Left ventricle myocardium inferior (tissue), 1 donor: ENCODE data around the gene LSM12. TPM values are rescaled to one million over a fixed set of nuclear protein-coding genes. Genes with fewer than 3 reads are reported as not detected.

ENCODE experiments used
- DNase-seq: peaks from one replicate; pipeline ENCODE4 v3.0.0-alpha.2; 2020
- H3K27ac ChIP-seq: fragments of 200-600 bp; replicated peaks from 2 replicates; pipeline ENCODE4 v1.8.0; 2021
- H3K27me3 ChIP-seq: fragments of 200-600 bp; 2 replicates; pipeline ENCODE4 v1.8.0; 2021; ENCODE audit warnings: low read depth
- H3K36me3 ChIP-seq: fragments of 200-600 bp; 2 replicates; pipeline ENCODE4 v1.8.0; 2021
- H3K4me1 ChIP-seq: fragments of 200-600 bp; 2 replicates; pipeline ENCODE4 v1.8.0; 2021
- H3K4me3 ChIP-seq: fragments of 200-600 bp; 2 replicates; pipeline ENCODE4 v1.8.0; 2021; ENCODE audit warnings: mild to moderate bottlenecking, moderate library complexity
- H3K9me3 ChIP-seq: fragments of 200-600 bp; replicated peaks from 2 replicates; pipeline ENCODE4 v1.8.0; 2021
- CTCF ChIP-seq: fragments of 200-600 bp; IDR thresholded peaks from 2 replicates; pipeline ENCODE4 v1.8.0; 2021; ENCODE audit warnings: antibody characterized with exemption, mild to moderate bottlenecking, borderline replicate concordance
- intact Hi-C: fragments of 100-400 bp; cut with micrococcal nuclease; formaldehyde crosslinking; loops from one replicate; pipeline ENCODE4 v1.11.0; 2022
- total RNA-seq: library from RNA; stranded (reverse); fragmentation: NEBNext Ultra II Directional; extraction: Animal tissue kit (Norgen Biotek cat#: 25700); gene quantifications from one replicate; pipeline ENCODE4 v1.2.1, GENCODE V29; 2021
- donor health status: DM: no; HTN: yes; CAD: no; lungs with severe emphysema.

Gene LSM12
- total RNA-seq, 1 donor from 2014 or later = 41.2 TPM

DNA sequence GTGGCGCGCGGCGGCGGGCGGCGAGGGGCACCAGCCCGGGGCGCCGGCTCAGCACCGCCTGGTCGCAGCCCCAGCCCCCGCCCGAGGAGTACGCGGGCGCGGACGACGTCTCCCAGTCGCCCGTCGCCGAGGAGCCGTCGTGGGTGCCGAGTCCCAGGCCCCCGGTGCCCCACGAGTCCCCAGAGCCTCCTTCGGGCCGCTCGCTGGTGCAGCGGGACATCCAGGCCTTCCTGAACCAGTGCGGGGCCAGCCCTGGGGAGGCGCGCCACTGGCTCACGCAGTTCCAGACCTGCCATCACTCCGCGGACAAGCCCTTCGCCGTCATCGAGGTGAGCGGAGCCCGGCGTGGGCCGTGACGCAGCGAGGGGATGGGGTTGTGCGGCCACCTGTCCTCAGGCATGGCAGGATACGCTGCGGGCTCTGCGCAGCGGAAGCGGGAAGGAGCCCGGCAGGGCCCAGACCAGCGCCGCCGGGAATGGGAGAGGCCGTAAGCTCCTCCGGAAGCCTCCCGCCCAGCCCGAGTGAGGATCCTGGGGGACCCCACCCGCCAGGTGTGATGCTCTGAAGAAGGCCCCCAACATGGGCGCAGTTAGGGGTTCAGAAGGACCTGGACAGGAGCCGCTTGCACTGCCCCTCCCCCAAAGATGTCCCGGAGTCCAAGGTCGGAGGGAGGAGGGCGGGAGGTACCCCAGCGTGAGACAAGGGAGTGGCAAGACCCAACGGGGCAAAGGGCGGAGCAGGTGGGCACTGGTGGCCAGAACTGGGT, 61.5 kb downstream of the LSM12 start:
- Histone ChIP-seq H3K9me3 (no peaks in the 10 kb centered on the region), H3K27ac (no peak overlapping the region), H3K4me3 (peak overlapping the region; percentile 81), H3K36me3 (peaks cover 4% of the 10 kb centered on the region), H3K4me1 (peaks cover 43% of the 10 kb centered on the region), H3K27me3 (peaks cover 41% of the 10 kb centered on the region)
- no peak for DNase-seq
- no peak for TF ChIP-seq CTCF
- intact Hi-C loops = no loop called here

- intact Hi-C loops = no loop called here
- Histone ChIP-seq H3K4me1 (peaks cover 43% of the 10 kb centered on the region), H3K27me3 (peaks cover 41% of the 10 kb centered on the region), H3K27ac (no peak within 1 kb of the TSS), H3K36me3 (no peaks in the 10 kb centered on the region), H3K4me3 (peak within 1 kb of the TSS; percentile 81), H3K9me3 (no peaks in the 10 kb centered on the region)
- no peak for DNase-seq
- no peak for TF ChIP-seq CTCF
These were observed 62.3 kb downstream of the LSM12 start, which contains the start of gene NAGS for GRCh38 chr17:44004077-44004760. NAGS (plus strand) TSS chr17:44004622; CDS start chr17:44004664, 42 bp downstream.

GRCh38 chr17:44002141-44002848, 64.2 kb downstream of the LSM12 start:
- no peak for DNase-seq
- intact Hi-C loops = no loop called here
- Histone ChIP-seq H3K4me1 (peaks cover 29% of the 10 kb centered on the region), H3K27ac (no peak overlapping the region), H3K9me3 (no peaks in the 10 kb centered on the region), H3K36me3 (no peaks in the 10 kb centered on the region), H3K27me3 (peaks cover 41% of the 10 kb centered on the region), H3K4me3 (no peak overlapping the region)
- no peak for TF ChIP-seq CTCF

DNA sequence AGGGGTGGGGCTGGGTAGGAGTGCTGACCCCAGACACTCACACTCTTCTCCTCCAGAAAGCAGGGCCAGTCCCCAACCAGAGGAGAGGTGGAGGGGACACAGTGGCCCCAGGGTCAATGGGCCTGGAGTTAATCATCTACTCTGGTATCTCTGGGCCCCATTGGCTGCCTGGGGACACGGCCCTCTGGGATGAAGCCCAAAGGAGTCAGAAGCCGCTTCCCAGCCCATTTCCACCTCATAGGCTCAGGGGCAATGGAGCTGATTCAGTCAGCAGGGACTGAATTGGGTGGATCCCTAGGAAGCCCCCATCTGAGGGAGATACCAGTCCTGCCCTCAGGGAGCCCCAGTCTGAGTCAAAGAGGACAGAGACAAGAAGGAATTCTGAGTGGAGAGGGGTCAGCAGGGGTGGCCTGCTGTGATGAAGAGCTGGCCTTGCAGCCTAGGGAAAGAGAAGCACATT, 65.0 kb downstream of the LSM12 start:
- no peak for TF ChIP-seq CTCF
- no peaks in the 10 kb centered on the region for H3K9me3 ChIP-seq
- H3K27ac ChIP-seq = no peak overlapping the region
- no peak overlapping the region for H3K4me3 ChIP-seq
- DNase-seq = no peak
- no peaks in the 10 kb centered on the region for H3K36me3 ChIP-seq
- intact Hi-C loops = no loop called here
- H3K4me1 ChIP-seq = peaks cover 23% of the 10 kb centered on the region
- peaks cover 39% of the 10 kb centered on the region for H3K27me3 ChIP-seq

- no peaks in the 10 kb centered on the region for H3K9me3 ChIP-seq
- TF ChIP-seq CTCF = no peak
- no peak overlapping the region for H3K27ac ChIP-seq
- H3K36me3 ChIP-seq = no peaks in the 10 kb centered on the region
- peaks cover 17% of the 10 kb centered on the region for H3K4me1 ChIP-seq
- H3K27me3 ChIP-seq = peaks cover 34% of the 10 kb centered on the region
- H3K4me3 ChIP-seq = no peak overlapping the region
- intact Hi-C loops = no loop called here
- DNase-seq = no peak
These were observed 65.5 kb downstream of the LSM12 start for GRCh38 chr17:44000871-44001460.
